GM18907 (cell line): ENCODE data around the gene CACFD1.

Experiments
- ATAC-seq: cut with Tn5 transposase; IDR thresholded peaks from one replicate; pipeline ENCODE4 v1.9.1; 2021; ENCODE audit warnings: mild to moderate bottlenecking, moderate library complexity; ENCODE audit not compliant: unreplicated experiment

CACFD1 gene

GRCh38 chr9:133496861-133497842, 37.4 kb downstream of the CACFD1 start:
- no peak for ATAC-seq

GRCh38 chr9:133499132-133499891, 39.5 kb downstream of the CACFD1 start:
- ATAC-seq, result no peak

GRCh38 chr9:133499892-133500270, 40.1 kb downstream of the CACFD1 start:
- ATAC-seq, result no peak

- no peak for ATAC-seq
Measured at GRCh38 chr9:133502112-133502511, 42.3 kb downstream of the CACFD1 start.

- no peak for ATAC-seq
Measured at GRCh38 chr9:133505186-133505830, 45.5 kb downstream of the CACFD1 start.

GRCh38 chr9:133505901-133506652, 46.3 kb downstream of the CACFD1 start:
- ATAC-seq, result no peak

- ATAC-seq, result no peak
Measured at GRCh38 chr9:133506653-133507038, 46.9 kb downstream of the CACFD1 start.

- no peak for ATAC-seq
Measured at GRCh38 chr9:133507246-133507965, 47.6 kb downstream of the CACFD1 start.

- ATAC-seq, result no peak
Measured at GRCh38 chr9:133508046-133508445, 48.3 kb downstream of the CACFD1 start.

- ATAC-seq, result no peak
Measured at GRCh38 chr9:133509179-133510083, 49.7 kb downstream of the CACFD1 start.

- no peak for ATAC-seq
Measured at GRCh38 chr9:133510926-133511505, 51.2 kb downstream of the CACFD1 start.

GRCh38 chr9:133511607-133512006, 51.8 kb downstream of the CACFD1 start:
- ATAC-seq, result no peak

- ATAC-seq, result no peak
Measured at GRCh38 chr9:133512253-133513213, 52.8 kb downstream of the CACFD1 start.

- ATAC-seq, result no peak
Measured at GRCh38 chr9:133513214-133514100, 53.7 kb downstream of the CACFD1 start.

GRCh38 chr9:133514460-133515239, 54.9 kb downstream of the CACFD1 start:
- ATAC-seq, result no peak

- no peak for ATAC-seq
Measured at GRCh38 chr9:133515240-133515610, 55.4 kb downstream of the CACFD1 start.
